Mesendoderm (in vitro differentiated cells): ENCODE measurements around the gene ATP6V1B1.

Source experiments
- DNase-seq: peaks from one replicate; pipeline ENCODE4 v3.0.0; 2013
- H2AK5ac ChIP-seq: 2 replicates; pipeline ENCODE4 v1.6.1; 2013; ENCODE audit warnings: low read length, inconsistent platforms
- H2BK120ac ChIP-seq: 2 replicates; pipeline ENCODE4 v1.6.1; 2013; ENCODE audit warnings: low read depth, mild to moderate bottlenecking, low read length, moderate library complexity, mixed read lengths
- H2BK15ac ChIP-seq: replicated peaks from 2 replicates; pipeline ENCODE4 v1.6.1; 2013; ENCODE audit warnings: low read depth, mild to moderate bottlenecking, moderate library complexity
- H2BK5ac ChIP-seq: 2 replicates; pipeline ENCODE4 v1.6.1; 2013; ENCODE audit warnings: low read length, inconsistent platforms
- H3K18ac ChIP-seq: 2 replicates; pipeline ENCODE4 v1.6.1; 2013; ENCODE audit warnings: mild to moderate bottlenecking, low read length, mixed read lengths
- H3K23ac ChIP-seq: one replicate; pipeline ENCODE4 v1.6.1; 2013; ENCODE audit warnings: low read length
- H3K27ac ChIP-seq: 2 replicates; pipeline ENCODE4 v1.5.1; 2013; ENCODE audit warnings: low read depth, mild to moderate bottlenecking, inconsistent platforms, low read length, moderate library complexity
- H3K27me3 ChIP-seq: 2 replicates; pipeline ENCODE4 v1.6.1; 2013; ENCODE audit warnings: low read length, control low read depth, mild to moderate bottlenecking, inconsistent platforms; ENCODE audit not compliant: insufficient read depth, poor library complexity
- H3K36me3 ChIP-seq: 2 replicates; pipeline ENCODE4 v1.6.1; 2013; ENCODE audit warnings: low read length, inconsistent platforms; ENCODE audit not compliant: control insufficient read depth, insufficient read depth
- H3K4ac ChIP-seq: one replicate; pipeline ENCODE4 v1.6.1; 2013; ENCODE audit warnings: low read depth, mild to moderate bottlenecking, low read length, moderate library complexity
- H3K4me1 ChIP-seq: 2 replicates; pipeline ENCODE4 v1.6.1; 2013; ENCODE audit warnings: low read depth, low read length, inconsistent platforms; ENCODE audit not compliant: control insufficient read depth
- H3K4me2 ChIP-seq: 2 replicates; pipeline ENCODE4 v1.6.1; 2013; ENCODE audit warnings: low read length
- H3K4me3 ChIP-seq: 2 replicates; pipeline ENCODE4 v1.5.1; 2013; ENCODE audit warnings: mild to moderate bottlenecking, low read length
- H3K56ac ChIP-seq: one replicate; pipeline ENCODE4 v1.6.1; 2013; ENCODE audit warnings: low read length
- H3K79me1 ChIP-seq: 2 replicates; pipeline ENCODE4 v1.6.1; 2013; ENCODE audit warnings: low read length, inconsistent platforms
- H3K79me2 ChIP-seq: 2 replicates; pipeline ENCODE4 v1.6.1; 2013; ENCODE audit warnings: mild to moderate bottlenecking, low read length; ENCODE audit not compliant: control insufficient read depth, insufficient read depth
- H3K9ac ChIP-seq: 2 replicates; pipeline ENCODE4 v1.6.1; 2013; ENCODE audit warnings: low read length, inconsistent platforms
- H4K5ac ChIP-seq: one replicate; pipeline ENCODE4 v1.6.1; 2013; ENCODE audit warnings: low read length
- H4K8ac ChIP-seq: one replicate; pipeline ENCODE4 v1.6.1; 2013; ENCODE audit warnings: low read depth, mild to moderate bottlenecking, control low read depth, low read length, moderate library complexity
- WGBS: extraction: QIAGEN DNeasy Blood & Tissue Kit; methylation state at CpG from one replicate; pipeline ENCODE4 v1.1.7; 2013; ENCODE audit warnings: low lambda C conversion rate, missing lambda C conversion rate; ENCODE audit not compliant: insufficient coverage; ENCODE audit errors: extremely low coverage; 5-methylcytosine and 5-hydroxymethylcytosine counted together

Gene ATP6V1B1

DNA sequence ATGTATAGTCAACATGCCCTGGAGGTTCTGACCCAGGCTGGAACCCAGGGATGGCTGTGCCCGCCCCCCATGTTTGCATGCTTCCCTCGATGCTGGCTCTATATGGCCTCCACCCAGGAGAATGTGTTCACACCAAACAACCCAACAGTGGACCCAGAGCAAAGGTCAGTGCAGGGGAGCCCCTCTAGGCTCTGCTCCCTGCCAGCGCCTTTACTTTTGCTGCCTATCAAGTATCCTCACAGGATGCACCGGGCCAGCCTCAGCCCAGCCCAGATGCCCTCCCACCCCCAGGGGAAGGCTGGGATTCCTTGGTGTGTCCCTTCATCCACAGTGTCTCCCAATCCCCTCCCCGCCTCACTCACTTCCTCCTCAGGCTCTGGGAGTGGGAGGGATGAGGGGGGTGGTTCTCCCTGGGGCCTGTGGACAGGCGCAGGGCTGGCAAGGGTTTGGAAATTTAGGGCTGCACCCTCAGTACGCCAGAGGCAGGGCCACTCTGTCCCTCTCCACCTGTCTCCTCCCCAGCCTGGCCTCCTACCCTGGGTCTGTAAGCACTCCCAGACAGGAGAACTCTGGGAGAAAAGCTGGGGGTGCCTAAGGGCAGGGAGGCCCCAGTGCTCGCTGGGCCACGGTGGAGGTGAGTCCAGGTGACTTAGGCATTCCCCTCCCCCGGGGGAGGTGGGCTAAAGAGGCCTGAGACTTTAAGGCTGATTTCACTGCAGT, 2.3 kb downstream of the ATP6V1B1 start:
- H3K18ac ChIP-seq = no peak overlapping the region
- no peak for DNase-seq
- no peak overlapping the region for H3K4me2 ChIP-seq
- H3K27me3 ChIP-seq = peaks cover 3% of the 10 kb centered on the region
- H2BK5ac ChIP-seq = no peak overlapping the region
- no peak overlapping the region for H4K5ac ChIP-seq
- no peak overlapping the region for H2BK15ac ChIP-seq
- H3K23ac ChIP-seq = no peak overlapping the region
- H4K8ac ChIP-seq = no peak overlapping the region
- H3K56ac ChIP-seq = no peak overlapping the region
- H3K4ac ChIP-seq = no peak overlapping the region
- H3K79me2 ChIP-seq = no peaks in the 10 kb centered on the region
- H2AK5ac ChIP-seq = no peak overlapping the region
- no peak overlapping the region for H3K9ac ChIP-seq
- no CpG with 5 or more reads among the region's 10 CpGs for whole genome bisulfite sequencing
- no peaks in the 10 kb centered on the region for H3K36me3 ChIP-seq
- H3K4me3 ChIP-seq = no peak overlapping the region
- no peaks in the 10 kb centered on the region for H3K79me1 ChIP-seq
- H2BK120ac ChIP-seq = no peak overlapping the region
- H3K4me1 ChIP-seq = peaks cover 5% of the 10 kb centered on the region
- no peak overlapping the region for H3K27ac ChIP-seq

DNA sequence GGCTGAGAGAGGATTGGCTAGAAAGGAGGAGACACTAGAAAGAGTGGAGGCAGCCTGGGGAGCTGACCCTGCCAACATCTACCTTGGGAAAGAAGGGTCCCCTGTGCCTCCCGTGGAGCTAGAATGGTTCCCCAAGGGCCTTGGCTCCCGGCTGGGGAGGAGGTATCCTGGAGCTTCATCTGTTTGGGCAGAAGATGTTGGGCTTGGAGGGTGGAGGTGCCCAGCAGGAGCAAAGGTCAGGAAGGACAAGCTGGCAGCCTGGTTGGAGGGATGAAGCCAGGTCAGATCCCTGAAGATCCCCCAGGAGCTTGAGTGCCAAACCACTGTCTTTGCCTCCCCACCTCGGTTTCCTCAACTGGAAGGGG, 2.9 kb downstream of the ATP6V1B1 start:
- WGBS = no CpG with 5 or more reads among the region's 3 CpGs
- Histone ChIP-seq H2BK5ac (no peak overlapping the region), H3K9ac (no peak overlapping the region), H3K56ac (no peak overlapping the region), H3K4me2 (no peak overlapping the region), H3K79me1 (no peaks in the 10 kb centered on the region), H3K36me3 (no peaks in the 10 kb centered on the region), H3K23ac (no peak overlapping the region), H4K5ac (no peak overlapping the region), H3K27me3 (peaks cover 3% of the 10 kb centered on the region), H3K79me2 (no peaks in the 10 kb centered on the region), H2BK120ac (no peak overlapping the region), H3K4ac (no peak overlapping the region), H2AK5ac (no peak overlapping the region), H4K8ac (no peak overlapping the region), H3K4me3 (no peak overlapping the region), H2BK15ac (no peak overlapping the region), H3K18ac (no peak overlapping the region), H3K27ac (no peak overlapping the region), H3K4me1 (peaks cover 5% of the 10 kb centered on the region)
- DNase-seq = no peak

DNA sequence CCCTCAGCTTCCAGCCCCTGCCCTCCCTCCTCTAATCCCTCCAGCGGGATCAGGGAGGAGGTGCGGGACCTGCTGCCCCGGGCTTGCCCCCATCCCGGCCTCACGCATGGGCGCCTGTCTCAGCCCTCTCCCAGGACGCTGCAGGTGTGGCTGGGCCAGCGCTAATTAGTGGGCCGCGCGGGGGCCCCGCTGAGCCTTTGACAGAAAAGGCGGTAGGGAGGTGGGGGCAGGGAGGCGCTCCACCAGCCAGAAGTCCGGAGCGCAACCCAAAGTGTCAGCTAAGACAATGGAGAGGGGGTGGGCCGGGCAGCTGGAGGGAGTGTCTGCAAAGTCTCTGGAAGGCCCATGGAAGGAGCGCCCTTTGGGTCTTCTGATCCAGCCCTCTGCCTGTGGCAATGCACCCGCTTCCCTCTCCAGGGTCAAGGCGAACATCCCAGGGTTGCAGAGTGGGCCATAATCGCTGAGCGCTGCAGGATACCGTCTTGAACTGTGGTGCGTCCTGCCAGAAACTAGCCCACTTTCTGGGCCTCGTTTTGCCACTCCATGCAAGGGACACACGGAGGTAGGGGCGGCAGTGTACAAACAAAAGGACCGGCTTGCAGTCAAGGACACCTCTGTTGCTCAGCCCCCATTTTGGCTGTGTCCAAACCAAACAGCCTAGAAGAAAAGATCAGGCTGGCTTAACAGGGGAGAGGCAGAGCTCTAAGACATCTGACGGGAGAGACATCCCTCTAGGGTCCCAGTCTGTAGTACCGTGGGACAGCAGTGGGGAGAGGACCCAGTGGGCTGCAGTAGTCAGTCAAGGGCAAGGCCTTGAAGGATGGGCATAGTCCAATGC, 3.5 kb downstream of the ATP6V1B1 start:
- Histone ChIP-seq H4K8ac (no peak overlapping the region), H3K18ac (no peak overlapping the region), H3K27me3 (peaks cover 3% of the 10 kb centered on the region), H3K36me3 (no peaks in the 10 kb centered on the region), H2BK120ac (no peak overlapping the region), H4K5ac (no peak overlapping the region), H3K4me3 (no peak overlapping the region), H3K9ac (no peak overlapping the region), H3K79me1 (no peaks in the 10 kb centered on the region), H3K56ac (no peak overlapping the region), H2BK15ac (no peak overlapping the region), H3K23ac (no peak overlapping the region), H3K4ac (no peak overlapping the region), H3K79me2 (no peaks in the 10 kb centered on the region), H3K4me2 (peak overlapping the region; percentile 31), H2BK5ac (no peak overlapping the region), H3K27ac (no peak overlapping the region), H3K4me1 (peaks cover 5% of the 10 kb centered on the region), H2AK5ac (no peak overlapping the region)
- WGBS = no CpG with 5 or more reads among the region's 30 CpGs
- peak; percentile 58 for DNase-seq

DNA sequence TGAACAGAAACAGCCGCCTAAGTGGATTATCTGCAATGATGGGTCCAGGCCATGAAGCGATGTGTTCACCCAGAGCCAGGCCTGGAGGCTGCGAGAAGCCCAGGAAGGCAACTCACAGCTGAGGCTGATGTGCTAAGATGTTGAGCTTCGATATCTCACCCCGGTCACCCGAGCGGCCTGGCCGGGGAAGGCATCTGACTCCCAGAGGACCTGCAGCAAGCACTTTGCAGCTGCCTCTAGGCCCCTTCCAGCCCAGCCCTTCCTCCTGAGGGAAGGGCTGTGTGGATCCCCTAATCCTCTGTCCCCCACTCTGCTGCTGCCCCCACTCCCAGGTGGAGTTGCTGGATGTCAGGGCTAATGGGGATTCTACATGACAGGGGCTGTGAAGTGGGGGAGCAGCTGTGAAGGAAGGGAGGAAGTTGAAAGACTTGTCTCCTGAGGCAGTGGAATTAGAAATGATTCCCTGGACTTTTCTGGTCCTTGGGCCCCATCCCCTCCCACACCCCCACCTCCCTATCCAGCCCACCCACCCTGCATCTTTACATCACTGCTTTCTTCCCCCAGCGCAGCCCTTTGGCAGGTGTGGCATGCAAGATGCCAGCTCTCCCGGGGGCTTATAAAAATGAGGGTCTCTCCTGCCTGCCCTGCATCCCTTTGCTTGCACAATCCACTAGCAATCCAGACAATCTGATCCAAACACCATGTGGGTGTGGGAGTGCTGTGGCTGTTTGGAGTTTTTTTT, 4.3 kb downstream of the ATP6V1B1 start:
- Histone ChIP-seq H2BK120ac (no peak overlapping the region), H3K27ac (no peak overlapping the region), H3K27me3 (peaks cover 3% of the 10 kb centered on the region), H3K18ac (no peak overlapping the region), H3K79me2 (no peaks in the 10 kb centered on the region), H2AK5ac (no peak overlapping the region), H2BK15ac (no peak overlapping the region), H3K9ac (no peak overlapping the region), H2BK5ac (no peak overlapping the region), H4K5ac (no peak overlapping the region), H3K4me2 (no peak overlapping the region), H3K4me1 (peaks cover 5% of the 10 kb centered on the region), H3K4ac (no peak overlapping the region), H4K8ac (no peak overlapping the region), H3K23ac (no peak overlapping the region), H3K56ac (no peak overlapping the region), H3K79me1 (no peaks in the 10 kb centered on the region), H3K4me3 (no peak overlapping the region), H3K36me3 (no peaks in the 10 kb centered on the region)
- DNase-seq = no peak
- WGBS = no CpG with 5 or more reads among the region's 10 CpGs

DNA sequence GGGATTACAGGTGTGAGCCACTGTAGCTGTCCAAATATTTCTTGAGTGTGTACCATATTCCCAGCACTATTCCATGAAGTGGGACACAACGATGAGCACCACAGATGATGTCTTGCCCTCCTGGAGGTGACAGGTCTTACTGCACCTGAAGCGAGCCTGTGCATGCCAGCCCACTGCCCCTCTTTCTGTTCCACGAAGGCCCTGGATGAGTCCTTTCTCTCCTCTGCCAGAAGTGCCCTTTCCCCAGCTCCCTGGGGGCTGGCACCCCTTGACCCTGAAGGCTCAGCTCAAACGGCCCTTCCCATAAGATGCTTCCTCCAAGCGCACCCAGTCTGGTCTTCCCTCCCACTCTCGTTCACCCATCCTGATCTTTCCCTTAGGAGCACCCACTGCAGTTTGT, 5.5 kb downstream of the ATP6V1B1 start:
- no CpG with 5 or more reads among the region's 6 CpGs for WGBS
- no peak overlapping the region for H3K18ac ChIP-seq
- no peaks in the 10 kb centered on the region for H3K36me3 ChIP-seq
- no peak overlapping the region for H3K4me3 ChIP-seq
- H3K79me1 ChIP-seq = no peaks in the 10 kb centered on the region
- H4K5ac ChIP-seq = no peak overlapping the region
- peaks cover 3% of the 10 kb centered on the region for H3K27me3 ChIP-seq
- no peak overlapping the region for H3K23ac ChIP-seq
- H2AK5ac ChIP-seq = no peak overlapping the region
- H3K4me2 ChIP-seq = no peak overlapping the region
- H3K56ac ChIP-seq = no peak overlapping the region
- H3K4me1 ChIP-seq = peaks cover 5% of the 10 kb centered on the region
- H2BK5ac ChIP-seq = no peak overlapping the region
- H3K4ac ChIP-seq = no peak overlapping the region
- H2BK15ac ChIP-seq = no peak overlapping the region
- H4K8ac ChIP-seq = no peak overlapping the region
- H2BK120ac ChIP-seq = no peak overlapping the region
- no peak overlapping the region for H3K9ac ChIP-seq
- H3K27ac ChIP-seq = no peak overlapping the region
- DNase-seq = no peak
- no peaks in the 10 kb centered on the region for H3K79me2 ChIP-seq
